GM12874 (cell line): Measurements from ENCODE around the gene ABCG1.

Experiments
- CTCF ChIP-seq: IDR thresholded peaks from 2 replicates; pipeline ENCODE4 v1.5.1; 2011; ENCODE audit warnings: low read depth, mild to moderate bottlenecking, control low read depth, low read length, moderate library complexity; ENCODE audit not compliant: insufficient read depth

ABCG1 gene

DNA sequence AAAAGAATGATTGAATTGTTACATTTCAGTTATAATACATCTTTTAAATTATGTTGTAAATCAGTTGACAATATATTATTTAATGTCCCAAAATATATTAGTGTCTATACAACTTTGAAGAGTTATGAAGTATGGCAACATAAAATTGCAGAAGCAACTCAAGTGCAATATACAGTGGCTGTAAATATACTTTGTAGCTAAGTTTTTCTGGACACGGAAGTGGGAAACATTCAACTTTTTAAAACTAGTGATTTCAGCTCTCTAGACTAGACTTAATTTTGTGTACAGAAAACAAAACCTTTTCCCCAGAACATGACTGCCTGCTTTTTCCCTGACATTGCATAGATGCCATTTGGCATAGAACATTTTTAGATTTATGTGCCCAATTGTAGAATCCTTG lies 29.5 kb upstream of the ABCG1 start:
- TF ChIP-seq CTCF = no peak

- no peak for TF ChIP-seq CTCF
Measured at GRCh38 chr21:42189860-42190485, 29.0 kb upstream of the ABCG1 start.

DNA sequence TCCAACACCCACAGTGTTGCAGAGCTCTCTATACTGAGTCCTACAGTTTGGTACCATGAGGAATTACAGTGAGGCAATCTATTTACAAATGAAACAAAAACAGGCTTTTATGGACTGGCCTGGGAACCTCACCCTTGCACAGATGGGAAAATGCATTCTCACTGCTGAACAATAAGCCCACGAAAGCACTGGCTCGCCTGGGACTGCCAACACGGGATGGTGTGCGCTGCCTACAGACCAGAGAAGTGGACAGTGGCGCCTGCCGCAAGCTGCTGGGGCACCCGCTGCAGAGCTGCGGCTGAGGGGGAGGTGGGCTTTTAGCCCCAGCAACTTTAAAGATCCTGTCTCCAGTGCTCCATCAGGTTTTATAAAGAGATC lies 28.5 kb upstream of the ABCG1 start:
- no peak for TF ChIP-seq CTCF

DNA sequence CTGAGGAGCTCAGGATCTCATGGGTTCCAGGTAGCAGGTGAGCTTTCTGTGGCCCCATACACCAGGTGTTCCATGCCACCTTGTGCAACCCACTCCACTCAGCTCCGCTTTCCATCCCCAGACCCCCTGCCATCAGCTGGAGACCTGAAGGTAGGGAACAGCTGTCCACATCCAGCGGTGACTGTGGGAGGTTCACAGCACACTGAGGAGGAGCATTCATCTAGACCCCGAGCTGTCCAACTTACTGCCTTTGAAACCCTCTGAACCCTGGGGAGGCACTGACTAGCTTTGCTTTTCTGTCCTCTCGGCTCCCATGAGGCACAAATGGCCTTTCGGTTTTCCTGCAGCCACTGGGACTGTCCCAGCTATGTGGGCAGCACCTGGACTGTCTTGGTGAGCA lies 27.9 kb upstream of the ABCG1 start:
- no peak for TF ChIP-seq CTCF

DNA sequence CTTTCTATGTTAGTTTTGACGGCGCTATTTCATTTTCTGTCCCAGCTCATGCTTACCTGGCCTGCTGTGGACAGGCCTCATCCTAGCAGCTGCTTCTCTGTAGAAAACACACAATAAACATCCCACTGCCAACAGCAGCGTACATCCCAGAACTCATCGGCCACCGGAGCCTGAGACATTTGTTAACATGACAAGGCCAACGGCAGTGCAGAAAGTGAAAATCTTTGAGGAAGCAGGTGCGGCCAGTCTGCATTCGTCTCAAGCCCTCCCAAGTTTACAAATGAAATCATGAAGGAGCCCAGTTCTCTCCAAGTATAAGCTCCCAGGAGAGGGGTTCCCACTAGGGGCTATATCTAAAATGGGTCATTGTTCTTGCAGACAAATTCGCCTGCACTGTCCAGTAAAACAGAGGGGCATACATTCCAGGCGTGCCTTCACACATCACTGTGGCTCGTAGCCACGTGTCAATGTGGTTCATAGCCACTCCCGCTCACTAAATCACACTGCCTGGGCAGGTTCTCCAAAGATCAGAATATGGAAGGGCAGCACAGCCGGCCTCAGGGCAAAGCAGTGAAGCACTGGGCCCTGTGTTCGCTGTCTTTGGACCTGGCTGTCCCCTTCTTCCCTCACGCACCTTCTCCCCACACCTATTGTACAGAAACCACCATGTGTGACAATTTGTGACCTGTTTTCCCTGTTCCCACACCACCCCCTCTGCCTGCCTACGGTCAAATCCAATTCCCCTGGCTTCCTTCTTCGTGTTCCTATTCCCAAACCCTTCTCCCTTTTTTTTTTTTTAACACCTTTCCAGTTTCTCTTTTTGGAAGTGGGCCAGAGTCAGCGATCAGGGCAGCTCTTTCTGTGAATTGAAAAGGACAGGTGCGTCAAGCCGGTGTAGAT lies 27.0 kb upstream of the ABCG1 start:
- no peak for TF ChIP-seq CTCF

- no peak for TF ChIP-seq CTCF
Measured at GRCh38 chr21:42193131-42193671, 25.7 kb upstream of the ABCG1 start.

GRCh38 chr21:42193721-42194120 lies 25.2 kb upstream of the ABCG1 start:
- no peak for TF ChIP-seq CTCF
